Transverse colon (tissue), 4 donors: Measurements from ENCODE around the gene LAMA4.

Experiments
- CTCF ChIP-seq, 5 experiments: fragments of 200-600 bp in 3 of 5; fragments of 450-650 bp in 2 of 5; sonication (generic) in 3 of 5; IDR thresholded peaks; 1 replicate in 2 of 5; 2 replicates in 3 of 5; pipeline ENCODE4 v1.5.1; 2016 to 2017; ENCODE audit warnings: antibody characterized with exemption in 5 of 5, inconsistent platforms in 3 of 5, mild to moderate bottlenecking in 2 of 5, moderate library complexity in 1 of 5
- EP300 ChIP-seq: sonication (generic); formaldehyde crosslinking; IDR thresholded peaks from one replicate; pipeline ENCODE4 v1.6.1; 2017; ENCODE audit warnings: antibody characterized with exemption, low read depth
- POLR2A ChIP-seq: fragments of 450-650 bp; IDR thresholded peaks from one replicate; pipeline ENCODE4 v1.6.1; 2016; ENCODE audit warnings: antibody characterized with exemption, mild to moderate bottlenecking, moderate library complexity
- POLR2AphosphoS5 ChIP-seq, 3 donors: sonication (generic); formaldehyde crosslinking; IDR thresholded peaks; one replicate each; pipeline ENCODE4 v1.6.1; 2016; ENCODE audit warnings: antibody characterized with exemption in 3 of 3

GRCh38 chr6:112181130-112181529 lies 73.2 kb downstream of the LAMA4 start:
- TF ChIP-seq POLR2AphosphoS5 (IDR thresholded peaks at IDR 0.05), result no peak
- no peak for TF ChIP-seq CTCF (IDR thresholded peaks at IDR 0.05)
- TF ChIP-seq EP300, result no peak
- TF ChIP-seq POLR2A, result no peak
